Neuronal stem cell (in vitro differentiated cells): ENCODE data around the gene ACADS.
A peak's percentile ranks its signal among the peaks of the same experiment; 100 is the strongest.

Source experiments
- DNase-seq: peaks from one replicate; pipeline ENCODE4 v3.0.0-alpha.2; 2013; ENCODE audit warnings: low spot score
- H2AFZ ChIP-seq: one replicate; pipeline ENCODE4 v1.6.1; 2013; ENCODE audit warnings: mild to moderate bottlenecking, low read length, inconsistent platforms
- H2AK5ac ChIP-seq: 2 replicates; pipeline ENCODE4 v1.6.1; 2013; ENCODE audit warnings: low read depth, mild to moderate bottlenecking, inconsistent platforms, low read length, moderate library complexity, mixed read lengths
- H2BK120ac ChIP-seq: 2 replicates; pipeline ENCODE4 v1.6.1; 2013; ENCODE audit warnings: low read depth, mild to moderate bottlenecking, inconsistent platforms, low read length, moderate library complexity, mixed read lengths
- H2BK12ac ChIP-seq: one replicate; pipeline ENCODE4 v1.6.1; 2013; ENCODE audit warnings: low read length, inconsistent platforms
- H2BK15ac ChIP-seq: 2 replicates; pipeline ENCODE4 v1.6.1; 2013; ENCODE audit warnings: mild to moderate bottlenecking, low read length, inconsistent platforms, mixed read lengths
- H2BK5ac ChIP-seq: one replicate; pipeline ENCODE4 v1.6.1; 2013; ENCODE audit warnings: inconsistent platforms, mild to moderate bottlenecking, low read length, moderate library complexity
- H3K14ac ChIP-seq: one replicate; pipeline ENCODE4 v1.6.1; 2013; ENCODE audit warnings: low read length, inconsistent platforms
- H3K18ac ChIP-seq: 2 replicates; pipeline ENCODE4 v1.6.1; 2013; ENCODE audit warnings: low read length, inconsistent platforms
- H3K23ac ChIP-seq: 2 replicates; pipeline ENCODE4 v1.6.1; 2013; ENCODE audit warnings: low read depth, mild to moderate bottlenecking, mixed read lengths, low read length, inconsistent platforms; ENCODE audit not compliant: poor library complexity
- H3K27ac ChIP-seq: replicated peaks from 3 replicates; pipeline ENCODE4 v1.5.1; 2013; ENCODE audit warnings: low read length, inconsistent platforms
- H3K27me3 ChIP-seq, 3 experiments: 2 replicates each; pipeline ENCODE4 v1.6.1; 2013; ENCODE audit warnings: low read length in 3 of 3, mild to moderate bottlenecking in 2 of 3, inconsistent platforms in 1 of 3, low read depth in 1 of 3, mixed read lengths in 1 of 3, moderate library complexity in 1 of 3; ENCODE audit not compliant: control insufficient read depth in 3 of 3, insufficient read depth in 3 of 3
- H3K36me3 ChIP-seq, 2 donors: replicated peaks in 1 of 2; 2 replicates each; pipeline ENCODE4 v1.6.1; 2013; ENCODE audit warnings: low read length in 2 of 2; ENCODE audit not compliant: control insufficient read depth in 2 of 2, insufficient read depth in 2 of 2
- H3K4ac ChIP-seq: 2 replicates; pipeline ENCODE4 v1.6.1; 2013; ENCODE audit warnings: inconsistent platforms, mild to moderate bottlenecking, low read length, moderate library complexity
- H3K4me1 ChIP-seq, 2 donors: 1 replicate in 1 of 2; 2 replicates in 1 of 2; pipeline ENCODE4 v1.6.1; 2013; ENCODE audit warnings: low read length in 2 of 2, low read depth in 1 of 2; ENCODE audit not compliant: control insufficient read depth in 2 of 2, insufficient read depth in 1 of 2
- H3K4me2 ChIP-seq: one replicate; pipeline ENCODE4 v1.6.1; 2013; ENCODE audit warnings: mild to moderate bottlenecking, low read length, inconsistent platforms; ENCODE audit not compliant: insufficient read depth, poor library complexity, severe bottlenecking
- H3K4me3 ChIP-seq, 2 donors: 2 replicates each; pipeline ENCODE4 v1.5.1; 2013; ENCODE audit warnings: low read length in 2 of 2, mild to moderate bottlenecking in 2 of 2, inconsistent platforms in 1 of 2, moderate library complexity in 1 of 2
- H3K79me1 ChIP-seq: one replicate; pipeline ENCODE4 v1.6.1; 2013; ENCODE audit warnings: low read depth, mild to moderate bottlenecking, inconsistent platforms, low read length, moderate library complexity
- H3K9ac ChIP-seq: one replicate; pipeline ENCODE4 v1.6.1; 2013; ENCODE audit warnings: mild to moderate bottlenecking, low read depth, low read length, inconsistent platforms; ENCODE audit not compliant: poor library complexity
- H3K9me3 ChIP-seq, 2 donors: replicated peaks in 1 of 2; 2 replicates each; pipeline versions ENCODE3 to v1.6.1; 2013; ENCODE audit warnings: low read length in 2 of 2, mild to moderate bottlenecking in 2 of 2, inconsistent platforms in 1 of 2, low read depth in 1 of 2, mixed read lengths in 1 of 2, moderate library complexity in 1 of 2; ENCODE audit not compliant: control insufficient read depth in 2 of 2, insufficient read depth in 1 of 2
- H4K8ac ChIP-seq: one replicate; pipeline ENCODE4 v1.6.1; 2013; ENCODE audit warnings: low read depth, mild to moderate bottlenecking, inconsistent platforms, low read length, moderate library complexity
- H4K91ac ChIP-seq: one replicate; pipeline ENCODE4 v1.6.1; 2013; ENCODE audit warnings: low read length, low read depth, mild to moderate bottlenecking, inconsistent platforms; ENCODE audit not compliant: poor library complexity
- WGBS, 2 donors: extraction: QIAGEN DNeasy Blood & Tissue Kit; methylation state at CpG; one replicate each; pipeline ENCODE4 v1.1.7; 2013; ENCODE audit warnings: missing lambda C conversion rate in 2 of 2, mixed read lengths in 1 of 2; ENCODE audit not compliant: insufficient read length in 2 of 2, insufficient replicate concordance in 1 of 2; ENCODE audit errors: extremely low coverage in 2 of 2; 5-methylcytosine and 5-hydroxymethylcytosine counted together

ACADS gene

GRCh38 chr12:120740871-120741270, 15.2 kb downstream of the ACADS start:
- no CpG with 5 or more reads among the region's 15 CpGs for WGBS, 2 donors
- Histone ChIP-seq H3K18ac (no peak overlapping the region), H3K36me3 (no peaks in the 10 kb centered on the region)

GRCh38 chr12:120741476-120742421, 16.1 kb downstream of the ACADS start:
- no peak overlapping the region for H2AFZ ChIP-seq
- H2BK12ac ChIP-seq: no peak overlapping the region
- DNase-seq: no peak
- H3K9me3 ChIP-seq: no peaks in the 10 kb centered on the region
- H3K4me3 ChIP-seq: peak overlapping the region in 1 of 2 donors; percentile 25
- H3K14ac ChIP-seq: no peak overlapping the region
- H3K4me2 ChIP-seq: no peak overlapping the region
- H3K4ac ChIP-seq: no peak overlapping the region
- no peaks in the 10 kb centered on the region for H3K27me3 ChIP-seq
- H3K4me1 ChIP-seq: no peaks in the 10 kb centered on the region
- WGBS, 2 donors: no CpG with 5 or more reads among the region's 33 CpGs
- no peak overlapping the region for H2BK5ac ChIP-seq
- H4K8ac ChIP-seq: no peak overlapping the region
- H3K27ac ChIP-seq: no peak overlapping the region
- peak overlapping the region; percentile 28 for H3K18ac ChIP-seq
- H2AK5ac ChIP-seq: peak overlapping the region; percentile 70
- no peak overlapping the region for H4K91ac ChIP-seq
- no peaks in the 10 kb centered on the region for H3K36me3 ChIP-seq
- peak overlapping the region; percentile 49 for H2BK15ac ChIP-seq
- no peak overlapping the region for H3K23ac ChIP-seq
- H3K79me1 ChIP-seq: no peaks in the 10 kb centered on the region
- H2BK120ac ChIP-seq: no peak overlapping the region
- H3K9ac ChIP-seq: no peak overlapping the region

More at GRCh38 chr12:120740871-120741270, 15.2 kb downstream of the ACADS start:
- Histone ChIP-seq H4K8ac (no peak overlapping the region), H3K27ac (no peak overlapping the region), H2BK15ac (peak overlapping the region; percentile 49), H3K9ac (no peak overlapping the region), H2BK120ac (no peak overlapping the region), H3K4me3 (no peak overlapping the region), H2AFZ (no peak overlapping the region), H3K79me1 (no peaks in the 10 kb centered on the region), H3K23ac (no peak overlapping the region), H3K4me2 (no peak overlapping the region), H3K4ac (no peak overlapping the region), H2AK5ac (no peak overlapping the region), H3K4me1 (no peaks in the 10 kb centered on the region), H2BK5ac (no peak overlapping the region), H3K9me3 (no peaks in the 10 kb centered on the region), H3K14ac (no peak overlapping the region), H3K27me3 (no peaks in the 10 kb centered on the region), H2BK12ac (no peak overlapping the region), H4K91ac (no peak overlapping the region)
- no peak for DNase-seq

GRCh38 chr12:120744922-120745493, 19.4 kb downstream of the ACADS start:
- no peak overlapping the region for H4K91ac ChIP-seq
- H2BK120ac ChIP-seq: no peak overlapping the region
- H2BK12ac ChIP-seq: no peak overlapping the region
- WGBS, 2 donors: no CpG with 5 or more reads among the region's 15 CpGs
- no peak overlapping the region for H3K4ac ChIP-seq
- no peak overlapping the region for H3K9ac ChIP-seq
- H3K4me2 ChIP-seq: no peak overlapping the region
- no peaks in the 10 kb centered on the region for H3K4me1 ChIP-seq
- H2AFZ ChIP-seq: no peak overlapping the region
- no peak overlapping the region for H3K4me3 ChIP-seq
- H4K8ac ChIP-seq: no peak overlapping the region
- H3K23ac ChIP-seq: no peak overlapping the region
- H3K9me3 ChIP-seq: no peaks in the 10 kb centered on the region
- no peaks in the 10 kb centered on the region for H3K79me1 ChIP-seq
- no peak overlapping the region for H2BK15ac ChIP-seq
- no peaks in the 10 kb centered on the region for H3K27me3 ChIP-seq
- H3K18ac ChIP-seq: no peak overlapping the region
- no peak overlapping the region for H3K27ac ChIP-seq
- no peak for DNase-seq
- H3K36me3 ChIP-seq: no peaks in the 10 kb centered on the region
- H2AK5ac ChIP-seq: peak overlapping the region; percentile 6
- no peak overlapping the region for H2BK5ac ChIP-seq
- H3K14ac ChIP-seq: no peak overlapping the region

GRCh38 chr12:120748242-120748641, 22.6 kb downstream of the ACADS start:
- WGBS, 2 donors: no CpG with 5 or more reads among the region's 7 CpGs
- Histone ChIP-seq H2BK5ac (no peak overlapping the region), H3K27ac (no peak overlapping the region), H4K8ac (no peak overlapping the region), H3K27me3 (no peaks in the 10 kb centered on the region), H2BK120ac (no peak overlapping the region), H3K79me1 (no peaks in the 10 kb centered on the region), H3K9ac (no peak overlapping the region), H2BK15ac (no peak overlapping the region), H3K18ac (no peak overlapping the region), H2AFZ (no peak overlapping the region), H2AK5ac (no peak overlapping the region), H3K9me3 (no peaks in the 10 kb centered on the region), H3K23ac (no peak overlapping the region), H3K4ac (no peak overlapping the region), H3K4me2 (no peak overlapping the region), H2BK12ac (no peak overlapping the region), H3K14ac (no peak overlapping the region), H3K36me3 (no peaks in the 10 kb centered on the region), H4K91ac (no peak overlapping the region), H3K4me1 (peaks cover 0 to 3% of the 10 kb centered on the region in 2 donors), H3K4me3 (no peak overlapping the region)
- DNase-seq: no peak
